PC-9 (cell line): ENCODE data around the gene SND1.

Experiments
- CTCF ChIP-seq: fragments of 200-600 bp; sonication (generic); conservative IDR thresholded peaks from 2 replicates; pipeline ENCODE4 v1.6.1; 2017; ENCODE audit warnings: mixed run types, antibody characterized with exemption, mild to moderate bottlenecking, moderate library complexity
- EZH2 ChIP-seq: fragments of 200-600 bp; sonication (generic); IDR thresholded peaks from 2 replicates; pipeline ENCODE4 v1.8.0; 2017; ENCODE audit warnings: antibody characterized with exemption, low read depth

- TF ChIP-seq CTCF (no peak), EZH2 (no peak)
These were observed 242.6 kb downstream of the SND1 start for GRCh38 chr7:127894588-127894987.
